ENCODE results near the gene C1RL. TPM values are rescaled to one million over a fixed set of nuclear protein-coding genes. Genes with fewer than 3 reads are reported as not detected.

The C1RL gene
- total RNA-seq, 2 donors from 2014 or later, result 32.5 to 46.4 TPM

GRCh38 chr12:7112041-7112440, 3.0 kb upstream of the C1RL start:
- Histone ChIP-seq H3K4me1 (ENCODE audit: control insufficient read depth, insufficient read depth, low read length) (no peaks in the 10 kb centered on the region), H3K36me3 (ENCODE audit: control insufficient read depth, insufficient read depth, low read length) (no peaks in the 10 kb centered on the region), H3K27ac (ENCODE audit: low read depth, low read length) (no peak overlapping the region), H3K9me3 (ENCODE audit: control insufficient read depth, low read length) (no peaks in the 10 kb centered on the region), H3K27me3 (ENCODE audit: control insufficient read depth, insufficient read depth, low read length, poor library complexity, severe bottlenecking) (peaks cover 23% of the 10 kb centered on the region), H3K4me3 (ENCODE audit: low read length) (no peak overlapping the region), H3K9ac (ENCODE audit: extremely low read depth, low read length, poor library complexity, severe bottlenecking) (no peak overlapping the region)
- WGBS, 2 experiments (ENCODE audit: insufficient coverage in 1 of 2, insufficient read length in 1 of 2), result 81 to 92% methylated on average over 3 of the region's 4 CpGs
- Mint-ChIP-seq H3K27me3 (ENCODE audit: insufficient read depth) (peaks cover 26% of the 10 kb centered on the region), H3K36me3 (ENCODE audit: low read depth) (peaks cover 9% of the 10 kb centered on the region), H3K9me3 (peaks cover 4% of the 10 kb centered on the region), H3K4me3 (no peak overlapping the region), H3K4me1 (peaks cover 19% of the 10 kb centered on the region), H3K27ac (no peak overlapping the region)
- TF ChIP-seq, protein P1, sequence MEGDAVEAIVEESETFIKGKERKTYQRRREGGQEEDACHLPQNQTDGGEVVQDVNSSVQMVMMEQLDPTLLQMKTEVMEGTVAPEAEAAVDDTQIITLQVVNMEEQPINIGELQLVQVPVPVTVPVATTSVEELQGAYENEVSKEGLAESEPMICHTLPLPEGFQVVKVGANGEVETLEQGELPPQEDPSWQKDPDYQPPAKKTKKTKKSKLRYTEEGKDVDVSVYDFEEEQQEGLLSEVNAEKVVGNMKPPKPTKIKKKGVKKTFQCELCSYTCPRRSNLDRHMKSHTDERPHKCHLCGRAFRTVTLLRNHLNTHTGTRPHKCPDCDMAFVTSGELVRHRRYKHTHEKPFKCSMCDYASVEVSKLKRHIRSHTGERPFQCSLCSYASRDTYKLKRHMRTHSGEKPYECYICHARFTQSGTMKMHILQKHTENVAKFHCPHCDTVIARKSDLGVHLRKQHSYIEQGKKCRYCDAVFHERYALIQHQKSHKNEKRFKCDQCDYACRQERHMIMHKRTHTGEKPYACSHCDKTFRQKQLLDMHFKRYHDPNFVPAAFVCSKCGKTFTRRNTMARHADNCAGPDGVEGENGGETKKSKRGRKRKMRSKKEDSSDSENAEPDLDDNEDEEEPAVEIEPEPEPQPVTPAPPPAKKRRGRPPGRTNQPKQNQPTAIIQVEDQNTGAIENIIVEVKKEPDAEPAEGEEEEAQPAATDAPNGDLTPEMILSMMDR (conservative IDR thresholded peaks at IDR 0.05), result no peak
- DNase-seq, result no peak

- peaks cover 23% of the 10 kb centered on the region for H3K27me3 ChIP-seq (ENCODE audit: control insufficient read depth, insufficient read depth, low read length, poor library complexity, severe bottlenecking)
- H3K9me3 Mint-ChIP-seq, result peaks cover 17% of the 10 kb centered on the region
- peaks cover 19% of the 10 kb centered on the region for H3K4me1 Mint-ChIP-seq
- H3K27ac Mint-ChIP-seq, result no peak overlapping the region
- H3K27ac ChIP-seq (ENCODE audit: low read depth, low read length), result no peak overlapping the region
- TF ChIP-seq, protein P1 (conservative IDR thresholded peaks at IDR 0.05), result no peak
- H3K9ac ChIP-seq (ENCODE audit: extremely low read depth, low read length, poor library complexity, severe bottlenecking), result no peak overlapping the region
- no peaks in the 10 kb centered on the region for H3K36me3 ChIP-seq (ENCODE audit: control insufficient read depth, insufficient read depth, low read length)
- WGBS, 2 experiments (ENCODE audit: insufficient coverage in 1 of 2, insufficient read length in 1 of 2), result 94 to 100% methylated on average over 3 to 5 of the region's 5 CpGs
- H3K4me3 Mint-ChIP-seq, result no peak overlapping the region
- H3K27me3 Mint-ChIP-seq (ENCODE audit: insufficient read depth), result peaks cover 29% of the 10 kb centered on the region
- no peaks in the 10 kb centered on the region for H3K4me1 ChIP-seq (ENCODE audit: control insufficient read depth, insufficient read depth, low read length)
- peaks cover 10% of the 10 kb centered on the region for H3K9me3 ChIP-seq (ENCODE audit: control insufficient read depth, low read length)
- no peak for DNase-seq
- no peak overlapping the region for H3K4me3 ChIP-seq (ENCODE audit: low read length)
- H3K36me3 Mint-ChIP-seq (ENCODE audit: low read depth), result peaks cover 19% of the 10 kb centered on the region
Observed at GRCh38 chr12:7110661-7111060, 1.6 kb upstream of the C1RL start.

GRCh38 chr12:7109572-7109920, 532 bp upstream of the C1RL start:
- Histone ChIP-seq H3K9ac (ENCODE audit: extremely low read depth, low read length, poor library complexity, severe bottlenecking) (no peak overlapping the region), H3K27ac (ENCODE audit: low read depth, low read length) (no peak overlapping the region), H3K4me3 (ENCODE audit: low read length) (no peak overlapping the region), H3K27me3 (ENCODE audit: control insufficient read depth, insufficient read depth, low read length, poor library complexity, severe bottlenecking) (peaks cover 23% of the 10 kb centered on the region), H3K9me3 (ENCODE audit: control insufficient read depth, low read length) (peaks cover 12% of the 10 kb centered on the region), H3K36me3 (ENCODE audit: control insufficient read depth, insufficient read depth, low read length) (no peaks in the 10 kb centered on the region), H3K4me1 (ENCODE audit: control insufficient read depth, insufficient read depth, low read length) (no peaks in the 10 kb centered on the region)
- Mint-ChIP-seq H3K27ac (peak overlapping the region; percentile 5), H3K4me1 (peaks cover 19% of the 10 kb centered on the region), H3K27me3 (ENCODE audit: insufficient read depth) (peaks cover 29% of the 10 kb centered on the region), H3K4me3 (peak overlapping the region; percentile 85), H3K36me3 (ENCODE audit: low read depth) (peaks cover 24% of the 10 kb centered on the region), H3K9me3 (peaks cover 19% of the 10 kb centered on the region)
- no peak for DNase-seq
- WGBS, 2 experiments (ENCODE audit: insufficient coverage in 1 of 2, insufficient read length in 1 of 2), result 71 to 96% methylated on average over 3 to 5 of the region's 5 CpGs
- TF ChIP-seq, protein P1 (conservative IDR thresholded peaks at IDR 0.05), result no peak
